Measurements from ENCODE around the gene AMBRA1.
"Not testable (repeated sequence)": the region's sequence is repeated elsewhere in the genome, so short reads cannot be mapped to it uniquely, and the experiment has no call there.

Gene AMBRA1

DNA sequence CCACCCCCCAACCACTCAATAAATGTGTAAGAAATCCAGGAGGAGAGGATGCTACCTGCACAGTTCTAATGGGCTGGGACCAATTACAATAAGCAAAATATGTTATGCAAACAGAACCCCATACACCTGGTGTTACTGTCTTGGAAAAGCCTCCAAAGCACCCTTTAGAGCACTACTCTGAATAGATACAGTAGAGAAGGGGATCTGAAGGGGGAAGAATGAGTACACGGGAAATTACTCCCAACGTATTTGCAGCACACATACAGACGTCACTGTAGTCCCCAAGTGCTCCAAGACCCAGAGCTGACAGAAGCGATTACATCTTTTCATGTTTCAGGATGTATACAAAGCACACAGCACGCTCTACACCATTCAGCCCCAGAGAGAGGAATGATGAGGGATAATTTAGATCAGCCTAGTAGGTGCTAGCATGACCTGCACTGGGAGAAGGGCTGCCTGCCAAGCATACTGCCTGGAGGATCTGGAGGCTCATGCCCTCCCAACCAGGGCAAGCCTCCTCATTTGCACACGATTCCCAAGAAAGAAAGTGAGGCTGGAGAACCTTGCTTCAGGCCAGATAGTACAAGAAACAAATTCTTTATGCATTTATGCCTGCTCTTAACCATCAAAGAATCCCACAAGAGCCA, 63.8 kb downstream of the AMBRA1 start:
- DNase-seq (ENCODE audit: low read depth), result no peak

DNA sequence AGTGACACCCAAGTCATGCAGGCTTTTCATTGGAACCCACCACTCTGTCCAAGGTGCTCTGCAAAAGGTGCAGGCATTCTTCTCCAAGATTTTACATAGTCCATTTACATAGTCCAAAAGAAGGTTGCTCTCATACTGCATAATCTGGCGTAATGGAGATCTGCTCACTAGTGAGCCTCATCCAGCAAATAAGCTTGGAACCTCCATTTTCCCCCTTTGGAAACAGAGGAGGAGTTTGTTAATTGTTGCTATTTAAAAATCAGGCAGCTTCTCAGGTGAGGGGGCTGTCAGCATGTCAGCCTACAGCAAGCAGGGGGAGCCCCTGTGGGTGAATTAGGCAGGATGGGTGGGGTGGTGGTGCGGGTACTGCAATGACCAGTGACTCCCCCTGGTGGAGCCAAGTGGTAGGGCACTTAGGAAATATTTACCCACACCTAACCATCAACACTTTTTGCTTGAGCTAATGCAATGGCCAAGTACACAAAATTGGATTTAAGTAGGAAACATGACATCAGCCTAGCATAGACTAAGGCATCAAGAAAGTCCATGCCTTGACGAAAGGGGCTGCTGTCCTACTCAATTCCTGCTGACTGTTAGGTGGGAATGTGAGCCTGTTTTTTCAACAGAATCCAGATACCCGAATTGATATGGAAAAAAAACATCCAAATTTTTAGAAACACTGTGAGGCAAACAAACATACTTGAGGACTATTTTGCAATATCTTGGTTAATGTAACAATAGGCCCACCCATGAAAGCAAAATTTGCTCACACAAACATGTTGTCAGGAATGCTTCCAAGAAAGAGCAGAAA, 64.5 kb downstream of the AMBRA1 start:
- DNase-seq (ENCODE audit: low read depth), result peak; percentile 42

DNA sequence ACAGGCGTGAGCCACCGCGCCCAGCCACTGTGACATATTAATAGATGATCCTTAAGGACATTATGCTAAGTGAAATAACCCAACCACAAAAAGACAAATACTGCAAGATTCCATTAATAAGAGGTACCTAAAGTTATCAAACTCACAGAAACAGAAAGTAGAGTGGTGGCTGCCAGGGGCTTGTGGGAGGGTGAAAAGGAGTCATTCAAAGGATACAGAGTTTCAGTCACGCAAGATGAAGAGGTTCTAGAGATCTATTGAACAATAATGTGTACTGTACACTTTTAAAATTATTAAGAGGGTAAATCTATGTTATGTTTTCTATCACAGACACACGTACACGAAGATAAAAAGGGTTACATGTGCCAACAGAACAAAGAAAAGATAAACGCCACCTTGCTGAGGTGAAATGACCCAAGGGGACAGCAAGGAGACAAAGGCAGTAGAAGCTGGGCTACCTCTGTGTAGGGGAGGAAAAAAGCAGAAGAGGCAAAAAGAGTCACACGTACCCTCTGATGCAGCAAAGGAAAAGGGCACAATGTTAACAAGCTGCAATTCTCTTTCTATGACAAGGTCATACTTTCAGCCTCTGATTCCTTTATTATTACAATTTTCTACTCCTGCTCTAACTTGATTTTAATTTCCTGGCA, 65.3 kb downstream of the AMBRA1 start:
- DNase-seq (ENCODE audit: low read depth), result no peak

DNA sequence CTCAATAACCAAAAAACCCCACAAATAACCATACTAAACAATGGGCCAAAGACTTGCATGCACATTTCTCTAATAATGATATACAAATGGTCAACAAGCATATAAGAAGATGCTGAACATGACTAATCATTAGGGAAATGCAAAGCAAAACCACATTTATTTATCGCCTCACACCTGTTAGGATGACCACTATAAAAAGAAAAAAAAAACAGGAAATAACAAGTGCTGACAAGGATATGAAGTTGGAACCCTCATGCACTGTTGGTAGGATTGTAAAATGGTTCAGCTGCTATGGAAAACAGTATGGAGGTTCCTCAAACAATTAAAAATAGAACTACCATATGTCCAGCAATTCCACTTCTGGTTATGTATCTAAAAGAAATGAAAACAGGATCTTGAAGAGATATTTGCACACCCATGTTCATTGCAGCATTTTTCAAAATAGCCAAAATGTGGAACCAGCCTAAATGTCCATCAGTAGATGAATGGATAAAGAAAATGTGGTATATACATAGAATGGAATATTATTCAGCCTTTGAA, 66.2 kb downstream of the AMBRA1 start:
- no peak for DNase-seq (ENCODE audit: low read depth)

DNA sequence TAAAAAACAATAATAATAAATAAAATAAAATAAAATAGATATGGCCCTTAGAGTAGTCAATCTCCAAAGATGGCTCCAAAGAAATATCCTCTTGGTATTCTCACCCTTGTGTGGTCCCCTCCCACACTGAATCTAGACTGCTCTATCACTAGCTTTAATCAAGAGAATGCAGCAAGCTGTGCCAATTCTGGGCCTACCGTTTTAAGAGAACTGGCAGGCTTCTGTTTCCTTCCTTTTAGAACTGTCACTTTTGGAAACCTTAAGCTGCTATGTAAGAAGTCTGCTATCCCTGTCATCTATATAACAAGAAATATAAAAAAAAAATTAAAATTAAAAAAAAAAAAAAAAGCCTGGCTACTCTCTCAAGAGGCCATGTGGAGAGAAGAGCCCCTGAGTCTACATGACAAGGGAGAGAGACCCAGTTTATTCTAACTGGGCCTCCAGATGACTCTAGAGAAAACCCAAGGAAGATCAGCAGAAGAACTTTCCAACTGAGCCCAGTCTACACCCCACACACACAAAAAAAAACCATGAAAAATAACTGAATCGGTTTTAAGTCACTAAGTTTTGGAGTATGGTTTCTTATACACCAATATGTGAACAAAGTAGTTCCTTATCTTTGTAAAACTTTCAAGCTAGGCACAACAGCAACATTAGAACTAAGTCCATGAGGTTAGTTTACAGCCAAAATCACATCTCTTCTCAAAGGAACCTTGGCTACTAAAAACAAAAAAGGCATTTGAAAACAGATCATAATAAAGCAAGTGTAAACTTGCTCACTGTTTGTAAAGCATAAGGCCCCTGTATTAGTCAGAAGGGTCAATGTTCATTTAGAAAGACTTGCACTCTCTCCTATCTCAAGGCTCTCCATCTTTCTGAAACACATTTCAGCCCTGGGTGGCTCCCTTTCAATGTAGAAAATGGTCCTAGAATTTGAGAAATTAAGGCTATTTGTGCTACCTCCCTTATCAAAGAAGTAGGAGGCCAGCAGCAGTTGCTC, 67.3 kb downstream of the AMBRA1 start:
- DNase-seq (ENCODE audit: low read depth), result no peak

DNA sequence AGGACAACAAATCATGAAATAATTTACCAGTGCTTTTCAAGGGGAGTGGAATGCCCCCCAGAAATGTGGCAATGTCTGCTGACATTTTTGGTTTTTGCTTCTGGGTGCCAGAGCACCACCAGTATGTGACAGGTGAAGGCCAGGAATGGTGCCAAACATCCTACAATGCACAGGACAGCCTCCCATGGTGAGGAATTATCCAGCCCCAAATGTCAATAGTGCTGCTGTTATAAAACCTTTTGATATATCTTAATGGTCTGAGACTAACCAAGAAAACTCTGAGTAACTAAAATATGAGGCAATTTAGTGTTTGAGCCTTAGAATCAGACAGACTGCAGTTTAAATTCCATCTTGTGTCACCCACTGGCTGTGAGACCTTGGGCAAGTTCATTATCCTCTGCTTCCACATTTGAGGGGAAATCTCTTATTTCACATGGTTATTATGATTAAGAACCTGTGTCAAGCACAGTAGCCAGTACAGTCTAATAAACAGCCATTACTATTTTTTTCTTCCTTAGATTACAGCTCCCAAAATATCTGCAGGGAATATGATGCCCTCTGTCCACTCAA, 69.5 kb downstream of the AMBRA1 start:
- no peak for DNase-seq (ENCODE audit: low read depth)

DNA sequence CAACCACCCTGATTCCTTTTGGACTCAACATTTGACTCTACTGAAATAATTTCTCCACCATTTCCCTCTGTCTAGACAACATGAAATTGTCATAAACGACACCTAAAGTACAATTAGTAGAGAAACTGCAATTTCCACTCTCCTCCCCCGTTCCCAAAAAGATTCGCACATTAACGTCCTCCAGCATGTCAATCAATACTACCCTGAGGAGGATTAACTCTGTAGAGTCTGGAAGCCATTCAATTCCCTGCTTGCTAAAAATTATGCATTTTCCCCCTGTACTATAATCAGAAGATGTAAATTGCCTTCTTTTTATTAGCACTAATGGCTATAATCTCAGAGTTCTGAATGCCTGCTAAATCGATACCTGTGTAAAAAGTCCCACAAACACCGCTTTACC, 70.5 kb downstream of the AMBRA1 start:
- no peak for DNase-seq (ENCODE audit: low read depth)

DNA sequence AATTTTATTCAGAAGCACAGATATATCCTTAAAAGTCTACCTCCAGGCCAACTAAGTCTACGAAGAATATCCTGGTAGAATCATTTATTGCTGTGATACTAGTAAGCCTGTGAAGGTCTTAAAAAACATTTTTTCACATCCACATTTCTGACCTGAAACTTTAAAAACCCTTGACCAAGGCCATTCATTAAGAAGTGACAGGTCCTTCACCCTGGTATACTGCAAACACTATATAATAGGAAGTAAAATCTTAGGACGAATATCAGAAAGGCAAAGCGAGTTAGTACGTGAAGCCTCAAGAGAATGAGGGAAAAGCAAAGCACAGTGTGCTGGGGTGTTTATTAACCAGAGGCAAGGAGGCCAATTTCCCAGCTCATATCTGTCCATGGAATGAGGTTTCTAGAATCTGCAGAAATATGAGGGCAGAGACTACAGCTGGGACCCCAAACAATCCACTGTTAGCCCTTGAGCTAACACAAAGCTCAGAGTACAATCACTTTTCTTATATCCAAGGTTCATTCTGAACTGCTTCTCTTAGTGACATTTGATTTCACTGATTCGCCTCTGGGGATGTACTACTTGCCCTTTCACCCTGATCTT, 71.0 kb downstream of the AMBRA1 start:
- DNase-seq (ENCODE audit: low read depth), result no peak

DNA sequence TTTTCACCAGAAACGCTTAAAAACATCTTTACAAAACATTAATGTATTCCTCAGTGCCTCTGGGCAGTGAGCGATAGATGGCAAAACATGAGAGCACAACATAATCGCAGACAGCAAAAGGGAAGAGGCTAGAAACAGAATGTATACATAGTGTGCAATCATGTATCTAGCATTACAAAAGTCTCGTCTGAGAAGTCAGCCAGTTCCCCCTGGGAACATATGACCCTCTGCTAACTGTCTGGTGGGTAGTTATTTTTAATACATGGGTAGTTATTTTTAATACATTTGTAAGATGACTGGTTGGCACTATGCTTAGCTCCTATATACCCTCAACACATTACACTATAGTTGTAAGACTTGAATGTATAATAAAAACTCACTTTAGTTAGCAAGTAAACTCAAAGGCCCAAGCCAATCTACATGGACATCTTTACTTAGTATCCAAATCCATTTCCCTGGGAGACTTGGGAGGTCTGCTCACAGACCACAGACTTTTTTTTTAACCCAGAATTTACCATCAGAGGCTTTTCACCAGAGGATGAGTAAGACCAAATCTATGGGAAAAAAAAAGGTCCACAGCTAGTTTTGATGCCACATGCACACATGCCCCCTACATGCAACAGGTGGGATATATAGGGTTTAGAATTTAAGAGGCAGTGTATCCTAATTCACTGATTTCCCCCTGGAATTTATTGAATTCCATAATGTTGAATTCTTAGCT, 71.7 kb downstream of the AMBRA1 start:
- no peak for DNase-seq (ENCODE audit: low read depth)

DNA sequence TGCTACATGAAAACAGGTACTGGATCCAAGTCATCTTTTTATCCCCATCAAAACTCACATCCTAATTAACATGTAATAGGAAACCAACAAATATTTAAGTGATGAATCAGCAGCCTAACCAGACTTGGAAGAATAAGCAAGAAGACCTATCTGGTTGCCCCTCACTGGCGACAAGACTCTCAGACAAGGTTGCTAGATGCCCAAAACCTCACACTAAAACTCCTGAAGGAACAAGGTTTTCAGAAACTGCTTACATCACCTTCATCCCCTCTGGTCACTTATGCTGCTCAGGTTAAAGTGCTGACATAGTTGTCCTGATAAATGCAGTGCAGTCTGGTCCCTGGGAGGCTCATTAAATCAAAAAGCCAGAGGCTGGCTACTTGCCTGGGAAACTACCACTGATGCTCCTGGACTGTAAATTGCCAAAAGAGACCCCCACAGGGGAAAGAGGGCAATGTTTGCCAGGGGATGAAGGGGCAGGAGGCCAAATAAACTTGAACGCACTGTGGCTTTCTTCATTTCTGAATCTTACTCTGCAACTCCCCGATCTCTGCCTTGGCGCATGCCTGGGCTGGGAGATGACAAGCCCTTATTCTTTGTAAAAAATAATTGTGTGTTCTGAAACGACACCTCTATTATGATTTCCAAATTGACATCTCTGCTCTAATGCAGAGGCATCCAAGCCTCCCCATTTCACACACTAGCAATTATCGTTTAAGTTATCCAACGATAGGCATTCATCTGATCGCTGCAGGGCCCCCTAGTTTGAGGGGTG, 72.7 kb downstream of the AMBRA1 start:
- no peak for DNase-seq (ENCODE audit: low read depth)

DNA sequence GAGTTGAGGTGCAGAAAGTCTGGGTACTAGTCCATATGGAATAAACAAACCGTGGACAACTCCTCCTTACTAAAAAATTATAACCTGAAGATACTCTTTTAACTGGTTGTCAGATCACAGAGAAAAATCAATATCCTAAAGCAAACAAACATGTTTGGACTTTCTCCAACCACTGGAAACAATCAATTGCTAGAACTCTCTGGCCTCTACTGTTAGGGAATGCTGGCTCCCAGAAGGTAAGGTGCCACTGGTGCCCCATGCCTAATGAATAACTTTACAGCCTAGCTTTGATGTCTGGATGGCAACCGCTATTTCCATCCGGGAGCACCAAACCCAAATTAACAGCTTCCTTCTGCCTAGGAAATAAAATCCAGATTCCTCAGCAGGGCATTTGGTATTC, 74.5 kb downstream of the AMBRA1 start:
- no peak for DNase-seq (ENCODE audit: low read depth)

DNA sequence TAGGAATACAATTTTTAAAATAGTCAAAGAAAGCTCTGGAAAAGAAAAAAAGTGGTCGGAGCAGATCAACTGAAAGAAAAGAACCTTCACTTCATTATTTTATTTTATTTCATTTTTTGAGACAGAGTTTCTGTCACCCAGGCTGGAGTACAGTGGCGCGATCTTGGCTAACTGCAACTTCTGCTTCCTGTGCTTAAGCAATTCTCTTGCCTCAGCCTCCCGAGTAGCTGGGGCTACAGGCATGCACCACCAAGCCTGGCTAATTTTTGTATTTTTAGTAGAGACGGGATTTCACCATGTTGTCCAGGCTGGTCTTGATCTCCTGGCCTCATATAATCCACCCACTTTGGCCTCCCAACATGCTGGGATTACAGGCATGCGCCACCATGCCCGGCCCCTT, 74.9 kb downstream of the AMBRA1 start:
- not testable (repeated sequence) for DNase-seq (ENCODE audit: low read depth)

DNA sequence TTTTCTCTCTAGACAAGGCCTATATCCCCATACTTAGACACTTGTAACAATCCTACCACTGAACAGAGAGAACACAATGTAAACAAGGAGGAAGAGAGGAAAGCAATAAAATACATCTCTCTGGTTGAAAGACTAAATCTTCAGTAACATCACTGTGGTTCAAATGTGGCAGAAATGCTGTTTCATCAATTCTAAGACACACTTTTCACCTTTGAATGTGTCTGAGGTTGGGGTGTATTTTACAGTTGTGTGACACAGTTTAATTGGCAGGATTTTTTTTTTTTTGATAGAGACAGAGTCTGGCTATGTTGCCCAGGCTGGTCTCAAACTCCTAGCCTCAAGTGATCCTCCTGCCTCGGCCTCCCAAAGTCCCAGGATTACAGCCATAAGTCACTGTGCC, 79.5 kb downstream of the AMBRA1 start:
- DNase-seq (ENCODE audit: low read depth), result no peak

DNA sequence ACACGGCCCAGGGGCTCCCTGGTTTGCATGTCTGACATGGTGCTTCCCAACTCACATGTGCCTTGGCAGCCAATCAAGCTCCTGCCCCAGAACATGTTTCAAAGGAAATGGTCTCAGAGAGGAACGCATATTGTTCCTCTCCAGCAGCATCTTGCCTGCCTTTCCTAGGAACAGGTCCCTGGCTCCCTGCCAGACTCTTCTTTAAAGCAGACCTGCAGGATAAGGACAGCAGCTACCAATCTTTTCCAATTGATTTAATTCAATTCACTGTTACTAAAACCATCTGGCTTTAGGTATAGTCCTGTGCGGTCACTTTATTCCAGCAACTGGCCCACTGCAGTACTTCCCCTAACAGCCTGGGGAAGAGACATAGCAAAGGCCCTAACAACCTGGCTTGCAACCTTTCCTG, 79.9 kb downstream of the AMBRA1 start:
- DNase-seq (ENCODE audit: low read depth), result no peak

DNA sequence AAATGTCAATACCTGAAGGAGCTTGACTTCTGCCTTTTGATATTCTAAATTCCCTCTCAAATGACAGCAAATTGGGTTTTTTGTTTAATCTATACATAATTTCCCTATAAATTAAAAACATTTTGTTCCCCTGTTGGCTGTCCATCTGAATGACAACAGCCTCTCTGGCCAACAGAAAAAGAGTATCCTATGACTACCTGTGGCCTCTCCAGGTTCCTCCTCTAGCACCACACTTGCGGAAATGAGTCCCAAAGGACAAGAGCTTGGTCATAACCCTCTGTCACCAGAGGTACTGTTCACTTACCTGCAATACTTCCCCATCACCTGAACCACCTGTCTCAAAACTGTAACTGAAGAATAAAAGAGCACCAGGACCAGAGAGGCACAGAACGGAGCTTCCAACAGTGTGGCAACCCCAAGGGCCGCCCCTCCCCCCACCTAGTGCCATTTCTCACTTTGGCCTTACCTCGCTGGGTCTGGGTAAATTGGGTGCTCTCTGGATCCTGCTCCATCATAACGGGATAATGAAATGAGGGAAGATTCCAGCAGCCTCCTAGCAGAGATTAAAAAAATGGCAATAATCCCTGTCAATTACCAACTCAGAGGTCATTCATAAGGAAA, 81.5 kb downstream of the AMBRA1 start:
- DNase-seq (ENCODE audit: low read depth), result no peak

DNA sequence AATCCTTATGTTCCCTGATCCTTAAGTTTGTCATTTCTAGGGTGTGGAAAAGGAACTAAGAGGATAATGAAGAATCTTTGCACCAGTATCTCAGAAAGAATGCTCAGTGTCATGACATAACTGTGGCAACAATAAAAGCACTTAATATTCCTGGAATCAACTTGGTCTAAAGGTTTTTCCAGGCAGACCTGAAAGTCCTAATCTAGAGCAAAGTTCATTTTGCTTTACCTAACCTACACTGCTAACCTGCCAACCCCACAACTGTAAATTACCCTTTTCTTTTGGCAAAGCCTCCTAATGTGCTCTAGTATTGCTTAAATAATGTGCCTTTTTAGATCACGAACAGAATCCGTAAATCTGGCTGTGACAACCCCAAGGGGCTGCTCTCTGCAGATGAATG, 82.5 kb downstream of the AMBRA1 start:
- no peak for DNase-seq (ENCODE audit: low read depth)

DNA sequence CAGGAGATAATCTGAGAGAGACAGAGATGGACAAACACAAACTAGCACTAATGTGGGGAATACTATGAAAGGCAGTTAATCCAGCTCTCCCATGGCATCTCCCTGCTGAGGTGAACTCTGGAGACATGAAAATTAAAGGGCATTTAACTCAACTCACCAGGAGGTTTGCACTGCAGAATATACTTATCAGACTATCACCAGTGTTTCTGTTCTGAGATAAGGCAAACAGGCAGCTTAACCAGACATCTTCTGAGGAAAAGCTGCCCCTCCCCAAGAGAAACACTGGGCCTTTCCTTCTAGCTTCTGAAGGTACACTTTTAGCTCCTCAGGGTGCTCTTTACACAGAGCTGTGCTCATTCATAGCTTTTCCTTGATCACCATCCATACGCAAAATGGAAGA, 85.5 kb downstream of the AMBRA1 start:
- no peak for DNase-seq (ENCODE audit: low read depth)

DNA sequence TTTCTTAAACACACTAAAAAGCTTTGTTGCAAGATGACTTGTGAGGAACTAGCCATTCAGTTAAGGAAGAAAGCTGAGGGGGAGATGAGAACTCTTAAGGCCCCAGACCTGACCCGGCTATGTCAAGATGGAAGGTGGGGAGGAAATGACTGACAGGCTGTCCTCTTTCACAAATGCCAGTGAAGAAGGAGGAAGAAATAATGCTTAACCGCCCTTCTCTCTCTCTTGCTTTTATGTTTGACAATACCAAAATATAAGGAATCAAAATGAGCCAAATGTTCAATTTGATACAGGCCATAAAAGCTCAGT, 87.4 kb downstream of the AMBRA1 start:
- no peak for DNase-seq (ENCODE audit: low read depth)

Measured in activated T-helper 1 cell treated with Interleukin-2 at 50 U/mL for 16 hours (primary cell).